SK-N-SH (cell line): ENCODE results near the gene TSKS. TPM values are rescaled to one million over a fixed set of nuclear protein-coding genes. Genes with fewer than 3 reads are reported as not detected.

Experiments
- CTCF ChIA-PET: fragments of 300-600, 350-600 bp; formaldehyde crosslinking; extraction: SDS; loops from one replicate; lab custom pipeline; 2021; lab: Yijun Ruan, JAX
- POLR2A ChIA-PET: fragments of 350-600 bp; sonication (Branson Sonifier 250); formaldehyde crosslinking; extraction: SDS; loops from one replicate; lab custom pipeline; 2020; ENCODE audit warnings: antibody characterized with exemption, inconsistent platforms; lab: Yijun Ruan, JAX
- DNase-seq: peaks from one replicate; pipeline ENCODE4 v3.0.0; 2012
- H2AFZ ChIP-seq: fragments of 200-600 bp; sonication (generic); 2 replicates; pipeline ENCODE4 v1.8.1; 2016; ENCODE audit warnings: antibody characterized with exemption, mild to moderate bottlenecking, low read depth
- H3F3A ChIP-seq: fragments of 200-600 bp; sonication (generic); replicated peaks from 2 replicates; pipeline ENCODE3; 2016; ENCODE audit warnings: antibody characterized with exemption, mild to moderate bottlenecking; ENCODE audit not compliant: insufficient read depth
- H3K27ac ChIP-seq, 2 experiments: fragments of 200-500 bp in 1 of 2; fragments of 200-600 bp in 1 of 2; sonication (Bioruptor generic) in 1 of 2; sonication (generic), shearing (Covaris generic) in 1 of 2; 2 replicates each; pipeline versions ENCODE4 v1.5.1 to v1.6.1; 2014 to 2016; ENCODE audit warnings: low read depth in 2 of 2, inconsistent platforms in 1 of 2, low read length in 1 of 2, mild to moderate bottlenecking in 1 of 2, mixed read lengths in 1 of 2
- H3K27me3 ChIP-seq: fragments of 200-600 bp; sonication (generic), shearing (Covaris generic); 2 replicates; pipeline ENCODE4 v1.6.1; 2016; ENCODE audit warnings: mixed run types; ENCODE audit not compliant: insufficient read depth
- H3K36me3 ChIP-seq, 2 experiments: fragments of 200-500 bp in 1 of 2; fragments of 200-600 bp in 1 of 2; sonication (Bioruptor generic) in 1 of 2; sonication (generic) in 1 of 2; replicated peaks in 1 of 2; 2 replicates each; pipeline versions ENCODE3 to v1.5.1; 2014 to 2016; ENCODE audit warnings: low read length in 1 of 2, mild to moderate bottlenecking in 1 of 2; ENCODE audit not compliant: insufficient read depth in 2 of 2, control insufficient read depth in 1 of 2
- H3K4me1 ChIP-seq, 2 experiments: fragments of 200-500 bp in 1 of 2; fragments of 200-600 bp in 1 of 2; sonication (Bioruptor generic) in 1 of 2; sonication (generic), shearing (Covaris generic) in 1 of 2; 2 replicates each; pipeline versions ENCODE4 v1.5.1 to v1.6.1; 2014 to 2016; ENCODE audit warnings: low read depth in 1 of 2, low read length in 1 of 2, mixed run types in 1 of 2; ENCODE audit not compliant: insufficient read depth in 2 of 2, control insufficient read depth in 1 of 2
- H3K4me2 ChIP-seq: fragments of 200-600 bp; sonication (generic), shearing (Covaris generic); 2 replicates; pipeline ENCODE4 v1.6.1; 2017; ENCODE audit warnings: mixed run types
- H3K4me3 ChIP-seq, 2 experiments: fragments of 200-500 bp in 1 of 2; fragments of 200-600 bp in 1 of 2; sonication (Bioruptor generic) in 1 of 2; sonication (generic), shearing (Covaris generic) in 1 of 2; 2 replicates each; pipeline versions ENCODE4 v1.5.1 to v1.8.1; 2014 to 2016; ENCODE audit warnings: low read depth in 2 of 2, inconsistent platforms in 1 of 2, low read length in 1 of 2, mild to moderate bottlenecking in 1 of 2, mixed read lengths in 1 of 2, moderate library complexity in 1 of 2
- H3K79me2 ChIP-seq: fragments of 200-600 bp; sonication (generic); 2 replicates; pipeline ENCODE4 v1.8.1; 2017; ENCODE audit warnings: mild to moderate bottlenecking; ENCODE audit not compliant: insufficient read depth
- H3K9ac ChIP-seq: fragments of 200-600 bp; sonication (generic); 2 replicates; pipeline ENCODE4 v1.6.1; 2017; ENCODE audit warnings: mixed run types
- H3K9me2 ChIP-seq: fragments of 200-600 bp; sonication (generic); 2 replicates; pipeline ENCODE4 v1.6.1; 2017; ENCODE audit warnings: mixed run types
- H3K9me3 ChIP-seq: fragments of 200-600 bp; sonication (generic); 2 replicates; pipeline ENCODE4 v1.6.1; 2017; ENCODE audit warnings: mixed run types, mild to moderate bottlenecking, moderate library complexity
- H4K20me1 ChIP-seq: fragments of 200-600 bp; sonication (generic); 2 replicates; pipeline ENCODE4 v1.6.1; 2017; ENCODE audit warnings: mild to moderate bottlenecking, mixed run types; ENCODE audit not compliant: insufficient read depth
- CHD2 ChIP-seq: fragments of 150-350 bp; IDR thresholded peaks from 2 replicates; pipeline ENCODE4 v1.6.1; 2018; ENCODE audit warnings: low read length; ENCODE audit not compliant: partially characterized antibody
- FOSL2 ChIP-seq: IDR thresholded peaks from 2 replicates; pipeline ENCODE4 v1.4.0; 2012; ENCODE audit warnings: low read depth, mild to moderate bottlenecking, moderate library complexity, borderline replicate concordance
- FOXM1 ChIP-seq: IDR thresholded peaks from 2 replicates; pipeline ENCODE4 v1.4.0; 2012; ENCODE audit warnings: low read depth, mild to moderate bottlenecking
- GABPA ChIP-seq: IDR thresholded peaks from 2 replicates; pipeline ENCODE4 v1.4.0; 2012; ENCODE audit warnings: low read depth, mild to moderate bottlenecking
- GATA2 ChIP-seq: sonication (generic); formaldehyde crosslinking; IDR thresholded peaks from 2 replicates; pipeline ENCODE4 v1.5.0; 2020; ENCODE audit warnings: mild to moderate bottlenecking, missing genetic modification reagents
- IRF3 ChIP-seq: fragments of 150-350 bp; IDR thresholded peaks from 2 replicates; pipeline ENCODE4 v1.6.1; 2016; ENCODE audit warnings: mild to moderate bottlenecking, low read depth, low read length
- JUND ChIP-seq: IDR thresholded peaks from 2 replicates; pipeline ENCODE4 v1.4.0; 2012
- MAX ChIP-seq: IDR thresholded peaks from 2 replicates; pipeline ENCODE4 v1.4.0; 2012; ENCODE audit warnings: low read depth
- MEF2A ChIP-seq: IDR thresholded peaks from 2 replicates; pipeline ENCODE4 v1.4.0; 2012; ENCODE audit warnings: low read depth, borderline replicate concordance
- NFIC ChIP-seq: IDR thresholded peaks from 2 replicates; pipeline ENCODE4 v1.4.0; 2012; ENCODE audit warnings: borderline replicate concordance
- NRF1 ChIP-seq: IDR thresholded peaks from 2 replicates; pipeline ENCODE4 v1.6.1; 2012; ENCODE audit warnings: low read depth, mild to moderate bottlenecking, low read length
- RCOR1 ChIP-seq: fragments of 150-350 bp; IDR thresholded peaks from 2 replicates; pipeline ENCODE4 v1.6.1; 2017; ENCODE audit warnings: antibody characterized with exemption, low read length
- RXRA ChIP-seq: IDR thresholded peaks from 2 replicates; pipeline ENCODE4 v1.4.0; 2012; ENCODE audit warnings: low read depth, mild to moderate bottlenecking, borderline replicate concordance
- SIN3A ChIP-seq: IDR thresholded peaks from 2 replicates; pipeline ENCODE4 v1.6.1; 2012; ENCODE audit warnings: low read depth, mild to moderate bottlenecking, low read length, moderate library complexity, borderline replicate concordance
- TCF12 ChIP-seq: IDR thresholded peaks from 2 replicates; pipeline ENCODE4 v1.4.0; 2012
- USF1 ChIP-seq: IDR thresholded peaks from 2 replicates; pipeline ENCODE4 v1.4.0; 2012; ENCODE audit warnings: low read depth, borderline replicate concordance
- USF2 ChIP-seq: fragments of 150-350 bp; IDR thresholded peaks from 2 replicates; pipeline ENCODE4 v1.6.1; 2017; ENCODE audit warnings: antibody characterized with exemption, low read length, low read depth, borderline replicate concordance
- ZBTB33 ChIP-seq: IDR thresholded peaks from 2 replicates; pipeline ENCODE4 v1.4.0; 2012; ENCODE audit warnings: low read depth, borderline replicate concordance
- WGBS: methylation state at CpG from one replicate; pipeline ENCODE4 v1.1.6; 2017; ENCODE audit warnings: low lambda C conversion rate; 5-methylcytosine and 5-hydroxymethylcytosine counted together
- polyA plus RNA-seq, 3 experiments: library from polyadenylated mRNA; depleted of rRNA; stranded (reverse); fragments of >200 nt; gene quantifications; 2 replicates each; pipeline ENCODE4 v1.2.3, GENCODE V29; 2012

The TSKS gene
- polyA plus RNA-seq, 1 of the 3 experiments (the other 2 are of a cell fraction), result not detected

- peaks cover 9% of the 10 kb centered on the region for H4K20me1 ChIP-seq
- TF ChIP-seq ZBTB33, result no peak
- TF ChIP-seq MAX, result no peak
- no peak for TF ChIP-seq CHD2
- no peak for TF ChIP-seq USF2
- TF ChIP-seq NRF1, result no peak
- TF ChIP-seq IRF3, result no peak
- no peak for TF ChIP-seq GATA2 (CRISPR knock-in tag)
- H3K79me2 ChIP-seq, result peaks cover 94% of the 10 kb centered on the region
- H3K36me3 ChIP-seq, result no peaks in the 10 kb centered on the region
- H3K27me3 ChIP-seq, result no peaks in the 10 kb centered on the region
- H3K4me1 ChIP-seq, result peaks cover 0 to 4% of the 10 kb centered on the region in 2 experiments; a peak in 1 of 4 replicates
- ChIA-PET CTCF (no interaction called here), POLR2A (no interaction called here)
- H3F3A ChIP-seq, result no peaks in the 10 kb centered on the region
- H2AFZ ChIP-seq, result no peak overlapping the region
- H3K9me2 ChIP-seq, result no peaks in the 10 kb centered on the region
- no peak overlapping the region for H3K9ac ChIP-seq
- H3K4me3 ChIP-seq, result no peak overlapping the region
- no peak overlapping the region for H3K27ac ChIP-seq
- no peak overlapping the region for H3K4me2 ChIP-seq
- H3K9me3 ChIP-seq, result no peaks in the 10 kb centered on the region
- WGBS, result 87% methylated on average over 10 of the region's 10 CpGs
- DNase-seq, result no peak
These were observed 9.8 kb upstream of the TSKS start for GRCh38 chr19:49772850-49773432.

- H3K27ac ChIP-seq, result no peak overlapping the region
- peaks cover 0 to 10% of the 10 kb centered on the region in 2 experiments; a peak in 1 of 4 replicates for H3K4me1 ChIP-seq
- no peak overlapping the region for H2AFZ ChIP-seq
- no peak for DNase-seq
- H3K27me3 ChIP-seq, result no peaks in the 10 kb centered on the region
- H3F3A ChIP-seq, result no peaks in the 10 kb centered on the region
- ChIA-PET POLR2A (interaction anchor here (0.6 to 1.4 kb wide), 2 partner anchors 42 to 79 kb away, joined by 3 to 4 read pairs; partner anchors contain the start of gene FUZ), CTCF (no interaction called here)
- no peak overlapping the region for H3K4me2 ChIP-seq
- no peak for TF ChIP-seq CHD2
- TF ChIP-seq NFIC, result no peak
- no peak for TF ChIP-seq GABPA
- TF ChIP-seq MEF2A, result no peak
- TF ChIP-seq RCOR1, result no peak
- no peak for TF ChIP-seq FOSL2
- no peak for TF ChIP-seq TCF12
- no peak for TF ChIP-seq RXRA
- TF ChIP-seq FOXM1, result no peak
- no peak for TF ChIP-seq USF2
- TF ChIP-seq USF1, result no peak
- no peak for TF ChIP-seq SIN3A
- no peak for TF ChIP-seq MAX
- TF ChIP-seq JUND, result no peak
- WGBS, result 94% methylated on average over 13 of the region's 13 CpGs
- H3K9ac ChIP-seq, result no peak overlapping the region
- H3K36me3 ChIP-seq, result no peaks in the 10 kb centered on the region
- H3K4me3 ChIP-seq, result no peak overlapping the region
- H3K9me3 ChIP-seq, result no peaks in the 10 kb centered on the region
- no peaks in the 10 kb centered on the region for H3K9me2 ChIP-seq
- peaks cover 13% of the 10 kb centered on the region for H4K20me1 ChIP-seq
- peaks cover 98% of the 10 kb centered on the region for H3K79me2 ChIP-seq
These were observed 8.6 kb upstream of the TSKS start for GRCh38 chr19:49771674-49772139.
